SK-N-SH treated with all-trans-retinoic acid at 6 μM for 48 hours (cell line): Measurements from ENCODE around the gene BLOC1S4.

Experiments used
- ATAC-seq: fragments of 200-7000 bp; cut with Tn5 transposase; 3 replicates; pipeline ENCODE4 v1.9.1; 2020; ENCODE audit warnings: mild to moderate bottlenecking, moderate library complexity
- ARNTL ChIP-seq: fragments of 450-650 bp; formaldehyde crosslinking; IDR thresholded peaks from 2 replicates; pipeline ENCODE4 v1.5.0; 2020; ENCODE audit warnings: low read depth, mild to moderate bottlenecking, moderate library complexity, borderline replicate concordance
- BACH2 ChIP-seq: fragments of 250-450 bp; sonication (Bioruptor Pico); IDR thresholded peaks from 2 replicates; pipeline ENCODE4 v1.9.0; 2021; ENCODE audit warnings: mild to moderate bottlenecking, borderline replicate concordance
- CSDC2 ChIP-seq: fragments of 250-450 bp; sonication (Bioruptor Pico); IDR thresholded peaks from 2 replicates; pipeline ENCODE4 v1.5.0; 2020; ENCODE audit warnings: mild to moderate bottlenecking, moderate library complexity
- ESRRG ChIP-seq: fragments of 250-450 bp; sonication (Bioruptor Pico); IDR thresholded peaks from 2 replicates; pipeline ENCODE4 v1.6.1; 2021; ENCODE audit warnings: mild to moderate bottlenecking
- GLIS3 ChIP-seq: fragments of 250-450 bp; sonication (Bioruptor Pico); IDR thresholded peaks from 2 replicates; pipeline ENCODE4 v1.5.0; 2020; ENCODE audit warnings: mild to moderate bottlenecking, moderate library complexity
- ISL1 ChIP-seq: fragments of 250-450 bp; sonication (Bioruptor Pico); IDR thresholded peaks from 2 replicates; pipeline ENCODE4 v2.1.2; 2022; ENCODE audit warnings: mild to moderate bottlenecking, moderate library complexity
- OSR1 ChIP-seq: fragments of 250-450 bp; sonication (Bioruptor Pico); IDR thresholded peaks from 2 replicates; pipeline ENCODE4 v1.8.0; 2022; ENCODE audit warnings: moderate library complexity, mild to moderate bottlenecking, inconsistent platforms
- PPARA ChIP-seq: fragments of 250-450 bp; sonication (Bioruptor Pico); IDR thresholded peaks from 2 replicates; pipeline ENCODE4 v1.5.0; 2020; ENCODE audit warnings: mild to moderate bottlenecking, borderline replicate concordance
- RARB ChIP-seq: fragments of 250-450 bp; sonication (Bioruptor Pico); IDR thresholded peaks from 2 replicates; pipeline ENCODE4 v1.8.0; 2021; ENCODE audit warnings: mild to moderate bottlenecking, moderate library complexity
- SNAI2 ChIP-seq: fragments of 250-450 bp; sonication (Bioruptor Pico); IDR thresholded peaks from 2 replicates; pipeline ENCODE4 v1.5.0; 2020; ENCODE audit warnings: mild to moderate bottlenecking, moderate library complexity
- TCF4 ChIP-seq: fragments of 250-450 bp; sonication (Bioruptor Pico); IDR thresholded peaks from 2 replicates; pipeline ENCODE4 v1.8.0; 2021; ENCODE audit warnings: mild to moderate bottlenecking, moderate library complexity, borderline replicate concordance
- TOX ChIP-seq: fragments of 250-450 bp; sonication (Bioruptor Pico); IDR thresholded peaks from 2 replicates; pipeline ENCODE4 v1.8.0; 2021; ENCODE audit warnings: mild to moderate bottlenecking, moderate library complexity, borderline replicate concordance
- ZC3H10 ChIP-seq: fragments of 250-450 bp; sonication (Bioruptor Pico); IDR thresholded peaks from 2 replicates; pipeline ENCODE4 v1.5.1; 2021; ENCODE audit warnings: mild to moderate bottlenecking, moderate library complexity
- ZFP3 ChIP-seq: fragments of 250-450 bp; sonication (Bioruptor Pico); IDR thresholded peaks from 2 replicates; pipeline ENCODE4 v1.5.0; 2020; ENCODE audit warnings: mild to moderate bottlenecking, moderate library complexity
- ZFP30 ChIP-seq: fragments of 450-650 bp; formaldehyde crosslinking; IDR thresholded peaks from 2 replicates; pipeline ENCODE4 v1.5.0; 2022; ENCODE audit warnings: mild to moderate bottlenecking, moderate library complexity
- ZNF565 ChIP-seq: fragments of 450-650 bp; formaldehyde crosslinking; conservative IDR thresholded peaks from 2 replicates; pipeline ENCODE4 v1.5.0; 2020; ENCODE audit warnings: low read depth, mild to moderate bottlenecking, moderate library complexity
- ZNF70 ChIP-seq: fragments of 450-650 bp; formaldehyde crosslinking; IDR thresholded peaks from 2 replicates; pipeline ENCODE4 v1.5.0; 2020; ENCODE audit warnings: mild to moderate bottlenecking, moderate library complexity
- ZNF8 ChIP-seq: fragments of 450-650 bp; formaldehyde crosslinking; IDR thresholded peaks from 2 replicates; pipeline ENCODE4 v1.5.0; 2020; ENCODE audit warnings: mild to moderate bottlenecking, moderate library complexity
- TF ChIP-seq, protein P1 (sequence below): fragments of 250-450 bp; sonication (Bioruptor Pico); IDR thresholded peaks from 2 replicates; pipeline ENCODE4 v1.5.1; 2020; ENCODE audit warnings: low read depth, mild to moderate bottlenecking, moderate library complexity
- TF ChIP-seq, protein P2 (sequence below): fragments of 250-450 bp; sonication (Bioruptor Pico); IDR thresholded peaks from 2 replicates; pipeline ENCODE4 v1.8.0; 2020; ENCODE audit warnings: mild to moderate bottlenecking, moderate library complexity, borderline replicate concordance
- TF ChIP-seq, protein P3 (sequence below): fragments of 250-450 bp; sonication (Bioruptor Pico); IDR thresholded peaks from 2 replicates; pipeline ENCODE4 v1.8.0; 2021; ENCODE audit warnings: low read depth, mild to moderate bottlenecking, moderate library complexity, borderline replicate concordance
- TF ChIP-seq, protein P4 (sequence below): fragments of 250-450 bp; sonication (Bioruptor Pico); IDR thresholded peaks from 2 replicates; pipeline ENCODE4 v1.5.1; 2021; ENCODE audit warnings: mild to moderate bottlenecking, moderate library complexity

The BLOC1S4 gene

DNA sequence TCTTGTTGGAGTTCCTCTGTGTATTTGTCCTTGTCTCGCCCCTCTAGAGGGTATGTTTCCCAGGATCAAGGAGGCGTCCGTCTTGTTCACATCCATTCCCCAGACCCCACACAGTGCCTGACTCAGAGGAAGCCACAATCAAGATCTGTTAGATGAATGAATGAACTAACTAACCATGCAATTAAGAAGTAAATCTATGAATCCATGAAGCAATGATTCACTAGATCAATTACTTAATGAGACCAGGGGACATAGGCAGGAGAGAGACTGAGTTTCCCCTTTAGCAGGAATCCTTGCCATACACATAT lies 11.9 kb downstream of the BLOC1S4 start:
- TF ChIP-seq GLIS3 (CRISPR knock-in tag): no peak
- TF ChIP-seq, protein P1, sequence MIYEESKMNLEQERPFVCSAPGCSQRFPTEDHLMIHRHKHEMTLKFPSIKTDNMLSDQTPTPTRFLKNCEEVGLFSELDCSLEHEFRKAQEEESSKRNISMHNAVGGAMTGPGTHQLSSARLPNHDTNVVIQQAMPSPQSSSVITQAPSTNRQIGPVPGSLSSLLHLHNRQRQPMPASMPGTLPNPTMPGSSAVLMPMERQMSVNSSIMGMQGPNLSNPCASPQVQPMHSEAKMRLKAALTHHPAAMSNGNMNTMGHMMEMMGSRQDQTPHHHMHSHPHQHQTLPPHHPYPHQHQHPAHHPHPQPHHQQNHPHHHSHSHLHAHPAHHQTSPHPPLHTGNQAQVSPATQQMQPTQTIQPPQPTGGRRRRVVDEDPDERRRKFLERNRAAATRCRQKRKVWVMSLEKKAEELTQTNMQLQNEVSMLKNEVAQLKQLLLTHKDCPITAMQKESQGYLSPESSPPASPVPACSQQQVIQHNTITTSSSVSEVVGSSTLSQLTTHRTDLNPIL (CRISPR knock-in tag): no peak
- no peak for TF ChIP-seq BACH2 (CRISPR knock-in tag)
- no peak for TF ChIP-seq RARB (CRISPR knock-in tag)
- TF ChIP-seq ZFP30 (CRISPR knock-in tag): no peak
- TF ChIP-seq PPARA (CRISPR knock-in tag): no peak
- TF ChIP-seq OSR1: no peak
- no peak for TF ChIP-seq ISL1 (CRISPR knock-in tag)
- TF ChIP-seq TCF4: no peak
- TF ChIP-seq, protein P2, sequence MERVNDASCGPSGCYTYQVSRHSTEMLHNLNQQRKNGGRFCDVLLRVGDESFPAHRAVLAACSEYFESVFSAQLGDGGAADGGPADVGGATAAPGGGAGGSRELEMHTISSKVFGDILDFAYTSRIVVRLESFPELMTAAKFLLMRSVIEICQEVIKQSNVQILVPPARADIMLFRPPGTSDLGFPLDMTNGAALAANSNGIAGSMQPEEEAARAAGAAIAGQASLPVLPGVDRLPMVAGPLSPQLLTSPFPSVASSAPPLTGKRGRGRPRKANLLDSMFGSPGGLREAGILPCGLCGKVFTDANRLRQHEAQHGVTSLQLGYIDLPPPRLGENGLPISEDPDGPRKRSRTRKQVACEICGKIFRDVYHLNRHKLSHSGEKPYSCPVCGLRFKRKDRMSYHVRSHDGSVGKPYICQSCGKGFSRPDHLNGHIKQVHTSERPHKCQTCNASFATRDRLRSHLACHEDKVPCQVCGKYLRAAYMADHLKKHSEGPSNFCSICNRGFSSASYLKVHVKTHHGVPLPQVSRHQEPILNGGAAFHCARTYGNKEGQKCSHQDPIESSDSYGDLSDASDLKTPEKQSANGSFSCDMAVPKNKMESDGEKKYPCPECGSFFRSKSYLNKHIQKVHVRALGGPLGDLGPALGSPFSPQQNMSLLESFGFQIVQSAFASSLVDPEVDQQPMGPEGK (CRISPR knock-in tag): no peak
- no peak for TF ChIP-seq ARNTL (CRISPR knock-in tag)
- no peak for TF ChIP-seq ESRRG
- TF ChIP-seq TOX (CRISPR knock-in tag): no peak
- no peak for TF ChIP-seq ZC3H10 (CRISPR knock-in tag)
- no peak for TF ChIP-seq CSDC2 (CRISPR knock-in tag)
- TF ChIP-seq SNAI2 (CRISPR knock-in tag): no peak
- TF ChIP-seq ZNF565 (CRISPR knock-in tag): no peak
- TF ChIP-seq, protein P3, sequence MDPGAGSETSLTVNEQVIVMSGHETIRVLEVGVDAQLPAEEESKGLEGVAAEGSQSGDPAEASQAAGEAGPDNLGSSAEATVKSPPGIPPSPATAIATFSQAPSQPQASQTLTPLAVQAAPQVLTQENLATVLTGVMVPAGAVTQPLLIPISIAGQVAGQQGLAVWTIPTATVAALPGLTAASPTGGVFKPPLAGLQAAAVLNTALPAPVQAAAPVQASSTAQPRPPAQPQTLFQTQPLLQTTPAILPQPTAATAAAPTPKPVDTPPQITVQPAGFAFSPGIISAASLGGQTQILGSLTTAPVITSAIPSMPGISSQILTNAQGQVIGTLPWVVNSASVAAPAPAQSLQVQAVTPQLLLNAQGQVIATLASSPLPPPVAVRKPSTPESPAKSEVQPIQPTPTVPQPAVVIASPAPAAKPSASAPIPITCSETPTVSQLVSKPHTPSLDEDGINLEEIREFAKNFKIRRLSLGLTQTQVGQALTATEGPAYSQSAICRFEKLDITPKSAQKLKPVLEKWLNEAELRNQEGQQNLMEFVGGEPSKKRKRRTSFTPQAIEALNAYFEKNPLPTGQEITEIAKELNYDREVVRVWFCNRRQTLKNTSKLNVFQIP (CRISPR knock-in tag): no peak
- TF ChIP-seq ZFP3 (CRISPR knock-in tag): no peak
- TF ChIP-seq ZNF8: no peak
- no peak for ATAC-seq

DNA sequence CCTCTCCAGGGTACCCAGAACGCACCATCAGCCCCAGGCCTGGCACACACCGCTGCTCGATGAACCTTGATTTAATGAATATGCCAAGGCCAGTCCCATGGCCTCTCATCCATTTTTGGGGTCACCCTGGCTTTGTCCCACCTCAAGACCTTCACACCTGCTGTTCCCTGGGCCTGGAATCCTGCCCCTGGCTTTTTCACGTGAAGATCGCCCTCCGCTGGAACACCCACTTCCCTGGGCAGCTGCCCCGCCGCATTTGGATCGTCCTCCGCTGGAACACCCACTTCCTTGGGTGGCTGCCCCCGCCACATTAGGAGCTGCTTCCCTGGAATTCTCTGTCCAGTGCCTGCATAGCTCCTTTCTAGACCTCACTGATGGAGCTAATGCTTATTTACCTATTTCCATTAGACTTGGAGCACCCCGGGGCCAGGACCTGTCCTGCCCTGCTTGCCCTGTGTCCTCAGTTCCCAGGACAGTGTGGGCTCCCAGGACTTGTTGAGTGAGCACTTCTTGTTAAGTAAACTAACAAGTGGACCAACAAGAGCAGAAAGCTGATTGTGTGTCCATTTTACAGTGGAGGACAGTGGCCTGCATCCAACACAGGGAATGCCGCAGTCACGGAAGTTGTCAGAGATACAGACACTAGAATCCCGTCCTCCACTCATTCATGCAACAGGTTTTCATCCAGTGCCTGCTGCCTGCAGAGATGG lies 12.5 kb downstream of the BLOC1S4 start:
- TF ChIP-seq CSDC2 (CRISPR knock-in tag) (no peak), OSR1 (no peak), ZNF8 (no peak), SNAI2 (CRISPR knock-in tag) (no peak), ZNF565 (CRISPR knock-in tag) (no peak), ISL1 (CRISPR knock-in tag) (no peak), ZC3H10 (CRISPR knock-in tag) (no peak), ZFP3 (CRISPR knock-in tag) (no peak), ZFP30 (CRISPR knock-in tag) (no peak), ESRRG (no peak), ZNF70 (CRISPR knock-in tag) (no peak), ARNTL (CRISPR knock-in tag) (no peak), BACH2 (CRISPR knock-in tag) (no peak), RARB (CRISPR knock-in tag) (no peak), TCF4 (no peak), PPARA (CRISPR knock-in tag) (no peak)
- TF ChIP-seq, protein P2 (CRISPR knock-in tag): no peak
- ATAC-seq: no peak

DNA sequence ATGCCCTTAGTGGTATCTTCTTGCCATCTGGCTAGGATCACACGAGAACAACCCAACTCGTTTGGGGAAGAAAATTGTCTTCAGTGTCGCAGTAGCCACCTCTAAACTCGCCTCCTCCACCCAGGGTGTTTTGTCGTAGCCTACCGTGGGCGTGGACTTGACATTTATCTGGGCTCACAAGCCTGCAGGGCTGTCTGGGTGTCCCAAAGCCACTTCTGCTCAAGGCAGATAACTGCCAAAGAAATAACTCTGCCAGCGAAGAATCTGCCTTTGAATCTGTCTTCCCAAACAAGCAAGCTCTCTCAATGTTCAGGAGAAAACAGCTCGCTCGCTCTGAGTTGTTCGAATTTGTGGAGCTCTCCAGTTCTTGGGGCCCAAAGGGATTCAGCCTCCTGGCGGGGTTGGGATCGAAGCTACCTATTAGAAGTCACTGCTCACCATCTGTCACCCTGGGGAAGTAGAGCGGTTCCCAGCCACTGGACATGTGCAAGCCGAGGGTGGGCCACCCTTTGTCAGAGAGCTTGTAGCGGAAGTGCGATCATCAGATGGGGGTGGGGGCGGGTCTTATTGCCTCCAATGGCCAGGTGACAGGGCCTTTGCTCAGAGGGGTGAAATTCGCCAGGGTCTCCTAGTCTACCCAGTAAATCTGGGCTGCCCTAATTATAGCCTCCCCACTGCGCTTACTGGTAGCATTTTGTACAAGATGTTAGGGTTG lies 14.8 kb downstream of the BLOC1S4 start:
- ATAC-seq: no peak
- TF ChIP-seq, protein P4, sequence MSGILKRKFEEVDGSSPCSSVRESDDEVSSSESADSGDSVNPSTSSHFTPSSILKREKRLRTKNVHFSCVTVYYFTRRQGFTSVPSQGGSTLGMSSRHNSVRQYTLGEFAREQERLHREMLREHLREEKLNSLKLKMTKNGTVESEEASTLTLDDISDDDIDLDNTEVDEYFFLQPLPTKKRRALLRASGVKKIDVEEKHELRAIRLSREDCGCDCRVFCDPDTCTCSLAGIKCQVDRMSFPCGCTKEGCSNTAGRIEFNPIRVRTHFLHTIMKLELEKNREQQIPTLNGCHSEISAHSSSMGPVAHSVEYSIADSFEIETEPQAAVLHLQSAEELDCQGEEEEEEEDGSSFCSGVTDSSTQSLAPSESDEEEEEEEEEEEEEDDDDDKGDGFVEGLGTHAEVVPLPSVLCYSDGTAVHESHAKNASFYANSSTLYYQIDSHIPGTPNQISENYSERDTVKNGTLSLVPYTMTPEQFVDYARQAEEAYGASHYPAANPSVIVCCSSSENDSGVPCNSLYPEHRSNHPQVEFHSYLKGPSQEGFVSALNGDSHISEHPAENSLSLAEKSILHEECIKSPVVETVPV (CRISPR knock-in tag): no peak
- TF ChIP-seq PPARA (CRISPR knock-in tag): no peak
- no peak for TF ChIP-seq TOX (CRISPR knock-in tag)
- no peak for TF ChIP-seq ESRRG
- TF ChIP-seq, protein P3 (CRISPR knock-in tag): no peak
- TF ChIP-seq, protein P2 (CRISPR knock-in tag): no peak
- no peak for TF ChIP-seq OSR1
- TF ChIP-seq SNAI2 (CRISPR knock-in tag): no peak
- TF ChIP-seq RARB (CRISPR knock-in tag): no peak
